ENCODE data around the gene ITPRID2. TPM values are rescaled to one million over a fixed set of nuclear protein-coding genes. Genes with fewer than 3 reads are reported as not detected.
"Not testable (repeated sequence)": the region's sequence is repeated elsewhere in the genome, so short reads cannot be mapped to it uniquely, and the experiment has no call there.

ITPRID2 gene
- total RNA-seq, 2 donors from 2014 or later: 141 to 323 TPM

DNA sequence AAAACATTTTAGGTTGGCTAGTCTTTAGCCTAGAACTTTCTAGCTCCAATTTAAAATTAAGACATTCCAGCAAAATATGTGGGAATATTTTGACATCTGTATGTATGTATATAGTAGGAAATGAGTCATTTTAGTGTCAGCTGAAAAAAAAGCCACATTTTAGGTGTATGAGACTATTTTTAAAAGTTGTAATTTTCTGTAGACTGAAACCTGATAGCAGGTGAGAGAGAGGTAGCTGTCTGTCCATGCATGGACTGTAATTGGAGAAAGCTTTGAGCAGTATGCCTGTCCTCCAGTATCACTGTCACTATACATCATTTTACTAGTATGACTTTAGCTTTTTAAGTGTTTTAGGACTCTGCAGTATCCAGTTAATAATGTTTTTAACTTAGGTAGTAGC, 68.0 kb downstream of the ITPRID2 start:
- H3K4me3 ChIP-seq: no peak overlapping the region

DNA sequence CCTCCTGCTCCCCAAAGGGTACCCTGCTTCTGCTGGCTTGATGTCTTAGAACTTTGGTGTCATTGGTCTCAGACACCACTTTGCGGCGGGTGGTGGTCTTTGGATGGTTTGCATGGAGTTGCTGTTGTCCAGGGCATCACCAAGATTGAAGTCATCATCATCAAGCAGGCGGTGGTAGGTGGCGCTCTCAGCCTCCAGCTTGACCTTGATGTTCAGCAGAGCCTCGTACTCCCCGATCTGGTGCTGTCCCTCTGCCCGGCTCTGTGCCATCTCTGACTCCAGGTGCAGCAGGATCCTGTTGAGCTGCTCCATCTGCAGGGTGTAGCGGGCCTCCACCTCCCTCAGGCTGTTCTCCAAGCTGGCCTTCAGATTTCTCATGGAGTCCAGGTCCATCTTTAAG, 69.6 kb downstream of the ITPRID2 start:
- H3K27ac ChIP-seq; H3K36me3 ChIP-seq; H3K9me3 ChIP-seq; H3K4me3 ChIP-seq; intact Hi-C loops (cut with DNase I); H3K27me3 ChIP-seq; DNase-seq; H3K4me1 ChIP-seq; H3K9ac ChIP-seq (ENCODE audit: low read depth in 2 of 2, low read length in 2 of 2): not testable (repeated sequence)

More for the DNA sequence above, 68.0 kb downstream of the ITPRID2 start:
- Histone ChIP-seq H3K4me1 (no peaks in the 10 kb centered on the region), H3K27me3 (no peaks in the 10 kb centered on the region), H3K36me3 (no peaks in the 10 kb centered on the region), H3K27ac (no peak overlapping the region), H3K9ac (ENCODE audit: low read depth in 2 of 2, low read length in 2 of 2) (no peak overlapping the region), H3K9me3 (no peaks in the 10 kb centered on the region)
- DNase-seq: no peak
- intact Hi-C loops (cut with DNase I): no loop called here
- TF ChIP-seq, protein P1, sequence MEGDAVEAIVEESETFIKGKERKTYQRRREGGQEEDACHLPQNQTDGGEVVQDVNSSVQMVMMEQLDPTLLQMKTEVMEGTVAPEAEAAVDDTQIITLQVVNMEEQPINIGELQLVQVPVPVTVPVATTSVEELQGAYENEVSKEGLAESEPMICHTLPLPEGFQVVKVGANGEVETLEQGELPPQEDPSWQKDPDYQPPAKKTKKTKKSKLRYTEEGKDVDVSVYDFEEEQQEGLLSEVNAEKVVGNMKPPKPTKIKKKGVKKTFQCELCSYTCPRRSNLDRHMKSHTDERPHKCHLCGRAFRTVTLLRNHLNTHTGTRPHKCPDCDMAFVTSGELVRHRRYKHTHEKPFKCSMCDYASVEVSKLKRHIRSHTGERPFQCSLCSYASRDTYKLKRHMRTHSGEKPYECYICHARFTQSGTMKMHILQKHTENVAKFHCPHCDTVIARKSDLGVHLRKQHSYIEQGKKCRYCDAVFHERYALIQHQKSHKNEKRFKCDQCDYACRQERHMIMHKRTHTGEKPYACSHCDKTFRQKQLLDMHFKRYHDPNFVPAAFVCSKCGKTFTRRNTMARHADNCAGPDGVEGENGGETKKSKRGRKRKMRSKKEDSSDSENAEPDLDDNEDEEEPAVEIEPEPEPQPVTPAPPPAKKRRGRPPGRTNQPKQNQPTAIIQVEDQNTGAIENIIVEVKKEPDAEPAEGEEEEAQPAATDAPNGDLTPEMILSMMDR (IDR thresholded peaks at IDR 0.05): no peak

DNA sequence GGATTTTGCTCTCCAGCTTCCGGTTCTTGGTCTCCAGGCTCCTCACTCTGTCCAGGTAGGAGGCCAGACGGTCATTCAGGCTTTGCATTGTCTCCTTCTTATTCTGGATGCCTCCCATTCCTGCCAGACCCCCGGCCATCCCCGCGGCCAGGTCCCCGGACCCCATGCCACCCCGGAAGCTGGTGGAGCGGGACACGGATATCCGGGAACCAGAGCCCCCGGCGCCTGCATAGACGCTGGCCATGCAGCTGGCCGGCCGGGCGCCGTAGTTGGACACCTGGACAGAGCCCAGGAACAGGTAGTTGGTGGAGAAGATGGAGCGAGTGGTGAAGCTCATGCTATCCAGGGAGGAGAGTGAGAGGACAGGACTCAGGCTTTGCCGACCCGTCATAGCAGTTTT, 70.6 kb downstream of the ITPRID2 start:
- TF ChIP-seq, protein P1 (IDR thresholded peaks at IDR 0.05): no peak
- H3K36me3 ChIP-seq: no peaks in the 10 kb centered on the region
- H3K27me3 ChIP-seq: no peaks in the 10 kb centered on the region
- no peak overlapping the region for H3K4me3 ChIP-seq
- H3K9me3 ChIP-seq: no peaks in the 10 kb centered on the region
- intact Hi-C loops (cut with DNase I): no loop called here
- no peak overlapping the region for H3K9ac ChIP-seq (ENCODE audit: low read depth in 2 of 2, low read length in 2 of 2)
- H3K4me1 ChIP-seq: no peaks in the 10 kb centered on the region
- DNase-seq: no peak
- no peak overlapping the region for H3K27ac ChIP-seq

DNA sequence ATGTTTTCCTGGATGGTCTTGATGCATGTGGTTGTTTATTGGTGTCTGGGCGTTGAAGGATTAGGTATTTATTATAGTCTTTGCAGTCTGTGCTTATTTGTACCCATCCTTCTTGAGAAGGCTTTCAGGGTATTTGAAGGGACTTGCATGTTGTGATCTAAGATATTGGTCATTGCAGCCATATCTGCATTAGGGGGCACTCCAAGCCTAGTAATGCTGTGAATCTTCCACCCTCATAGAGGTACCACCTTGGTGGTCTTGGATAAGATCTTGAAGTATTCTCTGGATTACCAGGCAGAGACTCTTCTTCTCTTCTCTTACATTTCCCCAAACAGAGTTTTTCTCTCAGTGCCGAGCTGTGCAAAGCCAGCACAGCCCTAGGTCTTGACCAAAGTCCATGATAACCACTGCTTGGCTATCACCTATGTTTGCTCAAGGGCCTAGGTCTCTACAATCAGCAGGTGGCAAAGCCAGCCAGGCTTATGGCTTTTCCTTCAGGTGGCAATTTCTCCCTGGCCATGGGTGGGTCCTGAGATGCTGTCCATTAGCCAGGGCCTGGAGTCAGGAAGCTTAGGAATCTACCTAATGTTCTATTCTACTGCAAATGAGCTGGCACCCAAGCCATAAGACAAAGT, 78.7 kb downstream of the ITPRID2 start:
- H3K4me1 ChIP-seq: no peaks in the 10 kb centered on the region
- no peak overlapping the region for H3K4me3 ChIP-seq
- intact Hi-C loops (cut with DNase I): no loop called here
- H3K36me3 ChIP-seq: no peaks in the 10 kb centered on the region
- H3K9ac ChIP-seq (ENCODE audit: low read depth in 2 of 2, low read length in 2 of 2): no peak overlapping the region
- no peaks in the 10 kb centered on the region for H3K9me3 ChIP-seq
- no peak overlapping the region for H3K27ac ChIP-seq
- TF ChIP-seq, protein P1 (IDR thresholded peaks at IDR 0.05): no peak
- no peaks in the 10 kb centered on the region for H3K27me3 ChIP-seq
- no peak for DNase-seq

DNA sequence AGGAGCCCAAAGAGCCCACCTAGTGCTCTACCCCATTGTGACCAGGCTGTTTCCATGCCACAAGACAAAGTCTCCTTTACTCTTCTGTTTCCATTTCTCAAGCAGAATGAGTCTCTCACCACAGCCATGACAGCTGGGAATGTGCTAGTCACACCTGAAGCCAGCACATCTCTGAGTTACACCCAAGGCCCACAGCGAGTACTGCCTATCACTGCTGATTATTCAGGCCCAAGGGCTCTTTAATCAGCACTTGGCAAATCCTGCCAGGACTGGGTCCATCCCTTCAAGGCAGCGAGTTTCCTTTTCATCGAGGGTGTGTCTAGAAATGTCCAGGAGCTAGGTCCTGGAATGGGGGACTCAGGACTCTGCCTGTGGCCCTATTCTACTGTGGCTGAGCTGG, 79.5 kb downstream of the ITPRID2 start:
- Histone ChIP-seq H3K36me3 (no peaks in the 10 kb centered on the region), H3K9me3 (no peaks in the 10 kb centered on the region), H3K4me3 (no peak overlapping the region), H3K27ac (no peak overlapping the region), H3K9ac (ENCODE audit: low read depth in 2 of 2, low read length in 2 of 2) (no peak overlapping the region), H3K27me3 (no peaks in the 10 kb centered on the region), H3K4me1 (no peaks in the 10 kb centered on the region)
- DNase-seq: no peak
- intact Hi-C loops (cut with DNase I): no loop called here
- TF ChIP-seq, protein P1 (IDR thresholded peaks at IDR 0.05): no peak

DNA sequence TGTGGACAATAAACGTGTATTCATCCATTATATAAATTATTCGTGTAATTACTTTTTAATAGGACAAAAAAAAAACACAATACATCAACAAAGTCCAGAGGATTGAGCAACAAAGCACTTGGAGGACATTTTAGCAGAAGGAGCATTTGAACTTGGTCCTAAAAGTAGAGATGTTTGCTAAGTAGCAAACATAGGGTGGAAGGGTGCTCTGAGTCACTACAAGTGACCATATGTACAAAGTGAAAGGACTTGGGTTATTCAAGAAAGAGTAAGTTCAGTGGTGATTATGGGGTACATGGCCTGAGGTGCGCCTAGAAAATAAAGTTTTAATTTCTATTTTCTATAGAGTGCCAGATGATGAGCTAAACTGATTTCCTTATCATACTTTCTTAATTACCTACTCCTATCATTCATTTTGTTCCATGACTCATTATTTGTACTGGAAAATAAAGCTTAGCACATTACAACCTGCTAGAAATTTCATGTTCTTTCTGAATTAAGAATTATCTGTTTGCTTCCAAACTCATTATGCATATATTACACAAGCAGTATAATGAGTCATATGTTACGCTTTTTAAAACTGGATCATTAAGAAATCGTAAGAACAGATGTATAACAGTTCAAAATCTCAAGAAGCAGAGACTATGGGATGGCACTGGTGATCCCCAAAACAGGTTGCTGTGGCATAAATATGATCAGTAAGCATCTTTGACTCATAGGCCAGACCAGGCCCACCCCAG, 81.1 kb downstream of the ITPRID2 start:
- no peak overlapping the region for H3K27ac ChIP-seq
- H3K4me3 ChIP-seq: no peak overlapping the region
- no peaks in the 10 kb centered on the region for H3K27me3 ChIP-seq
- DNase-seq: no peak
- no peaks in the 10 kb centered on the region for H3K36me3 ChIP-seq
- H3K9ac ChIP-seq (ENCODE audit: low read depth in 2 of 2, low read length in 2 of 2): no peak overlapping the region
- no peaks in the 10 kb centered on the region for H3K9me3 ChIP-seq
- intact Hi-C loops (cut with DNase I): no loop called here
- no peaks in the 10 kb centered on the region for H3K4me1 ChIP-seq
- TF ChIP-seq, protein P1 (IDR thresholded peaks at IDR 0.05): no peak
